K562 (cell line): ENCODE measurements around the gene HECW1. TPM values are rescaled to one million over a fixed set of nuclear protein-coding genes. Genes with fewer than 3 reads are reported as not detected.
A peak's percentile ranks its signal among the peaks of the same experiment; 100 is the strongest.

Experiments used
- ASH1L ChIP-seq: fragments of 450-650 bp; IDR thresholded peaks from 2 replicates; pipeline ENCODE4 v1.6.1; 2018; ENCODE audit warnings: borderline replicate concordance, mild to moderate bottlenecking, low read depth; ENCODE audit not compliant: partially characterized antibody
- MAFK ChIP-seq: IDR thresholded peaks from 2 replicates; pipeline ENCODE4 v1.6.1; 2011; ENCODE audit warnings: low read length, improper control_type of control experiment
- SRSF1 ChIP-seq: fragments of 200-400 bp; formaldehyde crosslinking; IDR thresholded peaks from 2 replicates; pipeline ENCODE4 v1.6.1; 2017; ENCODE audit warnings: mild to moderate bottlenecking, low read depth, low read length, moderate library complexity
- ZFP1 ChIP-seq: fragments of 450-650 bp; formaldehyde crosslinking; IDR thresholded peaks from 2 replicates; pipeline ENCODE4 v1.4.0; 2020; ENCODE audit warnings: mild to moderate bottlenecking, mixed read lengths
- ZKSCAN3 ChIP-seq: fragments of 250-450 bp; sonication (Bioruptor Pico); IDR thresholded peaks from 2 replicates; pipeline ENCODE4 v1.4.0; 2020
- ZNF140 ChIP-seq: fragments of 250-450 bp; sonication (Bioruptor Pico); IDR thresholded peaks from 2 replicates; pipeline ENCODE4 v1.8.0; 2021; ENCODE audit warnings: moderate library complexity, mild to moderate bottlenecking, inconsistent platforms
- polyA plus RNA-seq, 8 experiments: library from polyadenylated mRNA; depleted of rRNA in 4 of 8; stranded (reverse) in 5 of 8; unstranded in 3 of 8; fragments of >200 nt; fragmentation: Nextera tagmentation in 2 of 8; fragmentation: Illumina TruSeq in 1 of 8; extraction: Ambion mirVana in 2 of 8; extraction: Trizol in 1 of 8; gene quantifications; 2 replicates each; pipeline versions ENCODE4 v1.2.1 to v1.2.3, GENCODE V29; 2011 to 2014; ENCODE audit warnings: inconsistent platforms in 1 of 8, missing spikeins in 1 of 8
- total RNA-seq, 7 experiments: library from RNA; depleted of rRNA in 6 of 7; stranded (reverse); fragments of >200 nt in 6 of 7; fragmentation: Illumina TruSeq in 2 of 7; extraction: Trizol in 2 of 7; gene quantifications; 2 replicates each; pipeline versions ENCODE4 v1.2.1 to v1.2.3, GENCODE V29; 2011 to 2021; ENCODE audit warnings: low replicate concordance in 1 of 7
- TF ChIP-seq, protein P1 (sequence below): sonication (generic); formaldehyde crosslinking; IDR thresholded peaks from 2 replicates; pipeline ENCODE4 v1.8.0; 2022; ENCODE audit warnings: missing genetic modification reagents, mild to moderate bottlenecking, borderline replicate concordance
- TF ChIP-seq, protein P2 (sequence below): fragments of 450-650 bp; formaldehyde crosslinking; IDR thresholded peaks from 2 replicates; pipeline ENCODE4 v1.4.0; 2020; ENCODE audit warnings: mild to moderate bottlenecking, moderate library complexity
- TF ChIP-seq, protein P3 (sequence below): IDR thresholded peaks from 2 replicates; pipeline ENCODE4 v1.6.1; 2012; ENCODE audit warnings: low read depth, low read length, improper control_type of control experiment, borderline replicate concordance

The HECW1 gene
- total and polyA plus RNA-seq, 9 of the 15 experiments (the other 6 are each of a cell fraction or from before 2014, with no cell fraction given) = 0.07 to 0.31 (median 0.13) TPM; not detected in 4

DNA sequence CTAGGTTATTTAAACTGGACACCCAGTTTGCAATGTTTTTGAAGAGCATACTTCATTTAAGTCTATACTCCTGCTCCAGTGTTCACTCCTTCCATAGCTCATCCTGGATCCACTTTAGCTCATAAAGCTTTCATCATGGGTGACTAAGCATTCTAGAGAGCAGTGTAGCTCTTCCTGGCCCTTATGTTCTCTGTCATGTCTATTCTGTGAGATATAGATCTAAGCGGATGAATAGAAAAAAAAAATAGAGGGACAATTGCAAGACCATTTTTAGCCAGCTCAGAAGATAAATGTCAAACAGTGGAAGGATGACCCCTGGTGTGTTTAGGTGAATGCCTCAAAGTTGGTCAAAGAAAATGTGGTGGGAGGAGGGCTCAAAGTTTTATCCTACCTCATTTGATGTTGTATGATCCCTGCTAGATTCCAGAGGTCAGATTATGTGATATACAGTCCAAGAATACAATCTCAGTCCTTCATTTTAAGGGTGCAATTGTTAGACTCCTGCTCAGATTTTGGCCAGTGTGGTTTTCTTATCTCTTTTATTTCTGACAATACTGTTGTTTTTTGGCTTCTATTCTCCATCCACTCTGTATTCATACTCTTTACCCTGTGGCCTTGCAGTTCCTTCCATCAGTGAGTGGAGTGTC, 7.5 kb upstream of the HECW1 start (continued):
- TF ChIP-seq, protein P1, sequence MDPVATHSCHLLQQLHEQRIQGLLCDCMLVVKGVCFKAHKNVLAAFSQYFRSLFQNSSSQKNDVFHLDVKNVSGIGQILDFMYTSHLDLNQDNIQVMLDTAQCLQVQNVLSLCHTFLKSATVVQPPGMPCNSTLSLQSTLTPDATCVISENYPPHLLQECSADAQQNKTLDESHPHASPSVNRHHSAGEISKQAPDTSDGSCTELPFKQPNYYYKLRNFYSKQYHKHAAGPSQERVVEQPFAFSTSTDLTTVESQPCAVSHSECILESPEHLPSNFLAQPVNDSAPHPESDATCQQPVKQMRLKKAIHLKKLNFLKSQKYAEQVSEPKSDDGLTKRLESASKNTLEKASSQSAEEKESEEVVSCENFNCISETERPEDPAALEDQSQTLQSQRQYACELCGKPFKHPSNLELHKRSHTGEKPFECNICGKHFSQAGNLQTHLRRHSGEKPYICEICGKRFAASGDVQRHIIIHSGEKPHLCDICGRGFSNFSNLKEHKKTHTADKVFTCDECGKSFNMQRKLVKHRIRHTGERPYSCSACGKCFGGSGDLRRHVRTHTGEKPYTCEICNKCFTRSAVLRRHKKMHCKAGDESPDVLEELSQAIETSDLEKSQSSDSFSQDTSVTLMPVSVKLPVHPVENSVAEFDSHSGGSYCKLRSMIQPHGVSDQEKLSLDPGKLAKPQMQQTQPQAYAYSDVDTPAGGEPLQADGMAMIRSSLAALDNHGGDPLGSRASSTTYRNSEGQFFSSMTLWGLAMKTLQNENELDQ = no peak
- TF ChIP-seq ASH1L (no peak), SRSF1 (no peak), MAFK (peak; percentile 73), ZFP1 (CRISPR knock-in tag) (no peak), ZNF140 (CRISPR knock-in tag) (no peak), ZKSCAN3 (CRISPR knock-in tag) (no peak)
- TF ChIP-seq, protein P2, sequence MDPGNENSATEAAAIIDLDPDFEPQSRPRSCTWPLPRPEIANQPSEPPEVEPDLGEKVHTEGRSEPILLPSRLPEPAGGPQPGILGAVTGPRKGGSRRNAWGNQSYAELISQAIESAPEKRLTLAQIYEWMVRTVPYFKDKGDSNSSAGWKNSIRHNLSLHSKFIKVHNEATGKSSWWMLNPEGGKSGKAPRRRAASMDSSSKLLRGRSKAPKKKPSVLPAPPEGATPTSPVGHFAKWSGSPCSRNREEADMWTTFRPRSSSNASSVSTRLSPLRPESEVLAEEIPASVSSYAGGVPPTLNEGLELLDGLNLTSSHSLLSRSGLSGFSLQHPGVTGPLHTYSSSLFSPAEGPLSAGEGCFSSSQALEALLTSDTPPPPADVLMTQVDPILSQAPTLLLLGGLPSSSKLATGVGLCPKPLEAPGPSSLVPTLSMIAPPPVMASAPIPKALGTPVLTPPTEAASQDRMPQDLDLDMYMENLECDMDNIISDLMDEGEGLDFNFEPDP (CRISPR knock-in tag) = no peak
- TF ChIP-seq, protein P3, sequence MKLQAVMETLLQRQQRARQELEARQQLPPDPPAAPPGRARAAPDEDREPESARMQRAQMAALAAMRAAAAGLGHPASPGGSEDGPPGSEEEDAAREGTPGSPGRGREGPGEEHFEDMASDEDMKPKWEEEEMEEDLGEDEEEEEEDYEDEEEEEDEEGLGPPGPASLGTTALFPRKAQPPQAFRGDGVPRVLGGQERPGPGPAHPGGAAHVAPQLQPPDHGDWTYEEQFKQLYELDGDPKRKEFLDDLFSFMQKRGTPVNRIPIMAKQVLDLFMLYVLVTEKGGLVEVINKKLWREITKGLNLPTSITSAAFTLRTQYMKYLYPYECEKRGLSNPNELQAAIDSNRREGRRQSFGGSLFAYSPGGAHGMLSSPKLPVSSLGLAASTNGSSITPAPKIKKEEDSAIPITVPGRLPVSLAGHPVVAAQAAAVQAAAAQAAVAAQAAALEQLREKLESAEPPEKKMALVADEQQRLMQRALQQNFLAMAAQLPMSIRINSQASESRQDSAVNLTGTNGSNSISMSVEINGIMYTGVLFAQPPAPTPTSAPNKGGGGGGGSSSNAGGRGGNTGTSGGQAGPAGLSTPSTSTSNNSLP = peak; percentile 36; the same call in 1 of the 2 replicates
